IMR-90 (cell line): ENCODE data around the gene SLC24A3. TPM values are rescaled to one million over a fixed set of nuclear protein-coding genes. Genes with fewer than 3 reads are reported as not detected.

Experiments
- ATAC-seq: fragments of 200-7000 bp; cut with Tn5 transposase; 2 replicates; pipeline ENCODE4 v1.9.1; 2020; ENCODE audit warnings: low read depth, mild to moderate bottlenecking, moderate library complexity
- BruUV-seq: library from RNA; stranded (reverse); fragments of 400-500 nt; replicated peaks from 2 replicates; lab custom pipeline; 2021; lab: Mats Ljungman, UMichigan
- CTCF ChIA-PET: fragments of 300-600 bp; formaldehyde crosslinking; extraction: SDS; loops from one replicate; lab custom pipeline; 2021; ENCODE audit warnings: antibody characterized with exemption; lab: Yijun Ruan, JAX
- POLR2A ChIA-PET: fragments of 300-600 bp; sonication (Branson Sonifier 250); formaldehyde crosslinking; loops from one replicate; lab custom pipeline; 2022; ENCODE audit warnings: antibody characterized with exemption; ENCODE audit not compliant: unreplicated experiment; lab: Charles Lee
- DNase-seq: peaks from one replicate; pipeline ENCODE4 v3.0.0; 2013
- H2AFZ ChIP-seq: replicated peaks from 2 replicates; pipeline ENCODE3; 2013; ENCODE audit warnings: low read length, mild to moderate bottlenecking; ENCODE audit not compliant: poor library complexity
- H2AK5ac ChIP-seq: 2 replicates; pipeline ENCODE4 v1.6.1; 2013; ENCODE audit warnings: low read depth, low read length, inconsistent platforms
- H2AK9ac ChIP-seq: replicated peaks from 2 replicates; pipeline ENCODE3; 2013; ENCODE audit warnings: mild to moderate bottlenecking, low read depth, low read length, moderate library complexity; ENCODE audit not compliant: poor library complexity
- H2BK120ac ChIP-seq: 2 replicates; pipeline ENCODE4 v1.6.1; 2013; ENCODE audit warnings: low read depth, low read length, inconsistent platforms
- H2BK15ac ChIP-seq: 3 replicates; pipeline ENCODE4 v1.6.1; 2013; ENCODE audit warnings: low read depth, low read length, inconsistent platforms
- H2BK20ac ChIP-seq: 2 replicates; pipeline ENCODE4 v1.6.1; 2013; ENCODE audit warnings: low read depth, mild to moderate bottlenecking, inconsistent platforms, low read length, moderate library complexity
- H2BK5ac ChIP-seq: 2 replicates; pipeline ENCODE4 v1.6.1; 2013; ENCODE audit warnings: mild to moderate bottlenecking, low read depth, low read length, inconsistent platforms; ENCODE audit not compliant: poor library complexity, severe bottlenecking
- H3K14ac ChIP-seq: replicated peaks from 2 replicates; pipeline ENCODE4 v1.6.1; 2013; ENCODE audit warnings: low read depth, low read length, inconsistent platforms
- H3K18ac ChIP-seq: 2 replicates; pipeline ENCODE4 v1.6.1; 2013; ENCODE audit warnings: low read depth, low read length, control low read depth
- H3K23ac ChIP-seq: 2 replicates; pipeline ENCODE4 v1.6.1; 2013; ENCODE audit warnings: low read depth, low read length, inconsistent platforms
- H3K27ac ChIP-seq: 2 replicates; pipeline ENCODE4 v1.5.1; 2013; ENCODE audit warnings: mild to moderate bottlenecking, control low read depth, low read length; ENCODE audit not compliant: insufficient read depth
- H3K27me3 ChIP-seq: 2 replicates; pipeline ENCODE4 v1.6.1; 2013; ENCODE audit warnings: low read length; ENCODE audit not compliant: control insufficient read depth, insufficient read depth
- H3K36me3 ChIP-seq: 2 replicates; pipeline ENCODE4 v1.6.1; 2013; ENCODE audit warnings: low read length, mixed read lengths; ENCODE audit not compliant: control insufficient read depth, insufficient read depth
- H3K4ac ChIP-seq: 2 replicates; pipeline ENCODE4 v1.6.1; 2013; ENCODE audit warnings: low read depth, low read length, inconsistent platforms
- H3K4me1 ChIP-seq: 2 replicates; pipeline ENCODE4 v1.6.1; 2013; ENCODE audit warnings: low read length, mixed read lengths; ENCODE audit not compliant: control insufficient read depth, insufficient read depth
- H3K4me2 ChIP-seq: 2 replicates; pipeline ENCODE4 v1.6.1; 2013; ENCODE audit warnings: low read depth, mild to moderate bottlenecking, control low read depth, low read length, moderate library complexity
- H3K4me3 ChIP-seq: 2 replicates; pipeline ENCODE4 v1.5.1; 2013; ENCODE audit warnings: low read depth, mild to moderate bottlenecking, control low read depth, low read length, moderate library complexity; ENCODE audit not compliant: insufficient read depth
- H3K56ac ChIP-seq: 2 replicates; pipeline ENCODE4 v1.6.1; 2013; ENCODE audit warnings: low read length, inconsistent platforms; ENCODE audit not compliant: insufficient read depth; ENCODE audit errors: extremely low read depth
- H3K79me1 ChIP-seq, 2 experiments: 2 replicates each; pipeline ENCODE4 v1.6.1; 2013; ENCODE audit warnings: low read length in 2 of 2, inconsistent platforms in 1 of 2, low read depth in 1 of 2
- H3K9ac ChIP-seq: 2 replicates; pipeline ENCODE4 v1.6.1; 2013; ENCODE audit warnings: low read depth, low read length, control low read depth
- H3K9me1 ChIP-seq: 2 replicates; pipeline ENCODE4 v1.6.1; 2013; ENCODE audit warnings: low read length, inconsistent platforms; ENCODE audit not compliant: insufficient read depth
- H3K9me3 ChIP-seq: 2 replicates; pipeline ENCODE4 v1.6.1; 2013; ENCODE audit warnings: low read length; ENCODE audit not compliant: control insufficient read depth, insufficient read depth
- H4K20me1 ChIP-seq: 2 replicates; pipeline ENCODE4 v1.6.1; 2013; ENCODE audit warnings: low read length, inconsistent platforms; ENCODE audit not compliant: insufficient read depth
- H4K5ac ChIP-seq: 2 replicates; pipeline ENCODE4 v1.6.1; 2013; ENCODE audit warnings: mild to moderate bottlenecking, low read depth, low read length, control low read depth
- H4K8ac ChIP-seq, 2 experiments: 2 replicates each; pipeline ENCODE4 v1.6.1; 2013; ENCODE audit warnings: low read depth in 2 of 2, low read length in 2 of 2, control low read depth in 1 of 2, inconsistent platforms in 1 of 2
- H4K91ac ChIP-seq: 2 replicates; pipeline ENCODE4 v1.6.1; 2013; ENCODE audit warnings: low read depth, low read length, inconsistent platforms; ENCODE audit not compliant: insufficient read depth
- BHLHE40 ChIP-seq: fragments of 150-350 bp; IDR thresholded peaks from 2 replicates; pipeline ENCODE4 v1.6.1; 2016; ENCODE audit warnings: mild to moderate bottlenecking, low read depth, low read length
- CEBPB ChIP-seq: IDR thresholded peaks from 2 replicates; pipeline ENCODE4 v1.6.1; 2012; ENCODE audit warnings: low read depth, low read length, improper control_type of control experiment
- FOS ChIP-seq: fragments of 150-350 bp; IDR thresholded peaks from 2 replicates; pipeline ENCODE4 v1.6.1; 2016; ENCODE audit warnings: low read depth, low read length
- MAZ ChIP-seq: IDR thresholded peaks from 2 replicates; pipeline ENCODE4 v1.6.1; 2012; ENCODE audit warnings: low read depth, mild to moderate bottlenecking, low read length, improper control_type of control experiment, moderate library complexity, borderline replicate concordance
- MXI1 ChIP-seq: IDR thresholded peaks from 2 replicates; pipeline ENCODE4 v1.6.1; 2012; ENCODE audit warnings: low read depth, mild to moderate bottlenecking, low read length, moderate library complexity, borderline replicate concordance
- NFE2L2 ChIP-seq: fragments of 150-350 bp; IDR thresholded peaks from 2 replicates; pipeline ENCODE4 v1.6.1; 2016; ENCODE audit warnings: low read depth, mild to moderate bottlenecking, low read length
- POLR2A ChIP-seq: IDR thresholded peaks from 2 replicates; pipeline ENCODE4 v1.6.1; 2012; ENCODE audit warnings: mild to moderate bottlenecking, low read depth, low read length
- RAD21 ChIP-seq: IDR thresholded peaks from 2 replicates; pipeline ENCODE4 v1.6.1; 2012; ENCODE audit warnings: low read length, improper control_type of control experiment
- RCOR1 ChIP-seq: IDR thresholded peaks from 2 replicates; pipeline ENCODE4 v1.6.1; 2012; ENCODE audit warnings: mild to moderate bottlenecking, low read length, improper control_type of control experiment; ENCODE audit not compliant: insufficient replicate concordance
- RFX5 ChIP-seq: IDR thresholded peaks from 2 replicates; pipeline ENCODE4 v1.8.0; 2012; ENCODE audit warnings: low read depth, mild to moderate bottlenecking, low read length, moderate library complexity
- SMC3 ChIP-seq: fragments of 150-350 bp; IDR thresholded peaks from 2 replicates; pipeline ENCODE4 v1.6.1; 2016; ENCODE audit warnings: low read depth, mild to moderate bottlenecking, antibody characterized with exemption, low read length, moderate library complexity
- WGBS, 2 experiments: methylation state at CpG; one replicate each; pipeline versions ENCODE4 v1.1.5 to v1.1.7; 2013; ENCODE audit warnings: missing lambda C conversion rate in 2 of 2; ENCODE audit not compliant: insufficient read length in 1 of 2; ENCODE audit errors: extremely low coverage in 2 of 2; 5-methylcytosine and 5-hydroxymethylcytosine counted together
- dilution Hi-C: fragments of 300-500 bp; cut with HindIII; formaldehyde crosslinking; loops from one replicate; pipeline ENCODE4 v1.14.3; 2018; ENCODE audit warnings: low sequenced_read_pairs; ENCODE audit not compliant: unreplicated experiment
- in situ Hi-C: fragments of 300-500 bp; cut with MboI; formaldehyde crosslinking; loops from 3 replicates; pipeline ENCODE4 v1.14.3; 2019; ENCODE audit warnings: low sequenced_read_pairs, inconsistent platforms, mixed read lengths
- intact Hi-C: fragments of 100-400 bp; cut with micrococcal nuclease; formaldehyde crosslinking; loops from 2 replicates; pipeline ENCODE4 v1.10.0; 2022
- polyA plus RNA-seq, 3 experiments: library from polyadenylated mRNA; depleted of rRNA; stranded (reverse); fragments of >200 nt; gene quantifications; 2 replicates each; pipeline ENCODE4 v1.2.3, GENCODE V29; 2012; ENCODE audit warnings: low replicate concordance in 1 of 3
- total RNA-seq: library from RNA; depleted of rRNA; stranded (reverse); fragments of >200 nt; gene quantifications from 2 replicates; pipeline ENCODE4 v1.2.3, GENCODE V29; 2012
- TF ChIP-seq, protein P1 (sequence below): conservative IDR thresholded peaks from 2 replicates; pipeline ENCODE4 v1.5.1; 2012; ENCODE audit warnings: mild to moderate bottlenecking, low read depth, low read length, improper control_type of control experiment
- TF ChIP-seq, protein P2 (sequence below): fragments of 150-350 bp; IDR thresholded peaks from 2 replicates; pipeline ENCODE4 v1.6.1; 2017; ENCODE audit warnings: mild to moderate bottlenecking, antibody characterized with exemption, low read length, low read depth
- TF ChIP-seq, protein P3 (sequence below): fragments of 150-350 bp; IDR thresholded peaks from 2 replicates; pipeline ENCODE4 v1.6.1; 2016; ENCODE audit warnings: low read depth, mild to moderate bottlenecking, low read length, moderate library complexity, borderline replicate concordance

Gene SLC24A3
- total and polyA plus RNA-seq, 2 of the 4 experiments (the other 2 are of a cell fraction) = not detected

DNA sequence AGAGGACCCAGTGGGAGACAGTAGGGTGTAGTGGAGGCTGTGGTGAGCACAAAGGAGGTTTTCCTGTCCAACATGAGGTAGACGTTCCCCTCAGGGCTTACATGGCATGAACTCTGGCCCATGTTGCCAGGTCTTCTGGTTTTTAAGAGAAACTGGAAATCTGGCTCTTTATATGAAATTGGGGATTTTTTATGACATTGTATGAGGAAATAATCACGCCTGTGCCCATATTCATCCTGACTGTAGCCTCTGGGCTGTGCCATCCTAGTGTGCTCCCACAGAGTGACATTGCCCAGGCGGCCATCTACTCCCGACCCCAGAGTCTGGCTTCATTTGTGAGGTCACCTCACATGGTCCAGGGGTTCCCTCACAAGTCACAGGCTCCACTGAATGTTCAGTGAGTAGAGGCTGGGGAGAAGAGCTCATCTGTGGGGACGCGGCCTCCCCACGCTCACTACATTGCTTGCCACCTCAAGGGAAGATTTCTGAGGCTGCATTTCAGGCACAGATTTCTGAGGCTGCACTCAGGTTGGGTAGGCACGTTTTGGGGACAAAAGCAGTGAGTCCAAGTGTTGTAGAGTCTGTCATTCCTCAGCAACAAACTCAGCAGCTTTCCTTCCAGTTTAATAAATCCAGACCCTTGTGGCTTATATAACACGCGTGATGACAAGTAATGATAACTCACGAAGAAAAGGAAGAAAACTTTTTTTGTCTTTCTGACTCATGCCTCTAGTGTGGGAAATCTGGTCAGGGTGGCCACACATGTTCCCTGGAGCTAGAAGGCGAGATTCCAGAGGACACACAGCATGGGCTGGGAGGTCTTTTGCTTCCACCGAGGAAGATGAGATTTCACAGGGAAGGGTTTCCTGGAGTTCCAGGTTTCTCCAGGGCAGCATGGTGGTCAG lies 41.7 kb downstream of the SLC24A3 start:
- Histone ChIP-seq H3K36me3 (no peaks in the 10 kb centered on the region), H2AK9ac (no peak overlapping the region), H3K23ac (no peak overlapping the region), H3K27ac (no peak overlapping the region), H4K8ac (no peak overlapping the region), H3K56ac (no peak overlapping the region), H4K20me1 (no peaks in the 10 kb centered on the region), H3K79me1 (no peaks in the 10 kb centered on the region), H2AFZ (no peak overlapping the region), H3K18ac (no peak overlapping the region), H3K27me3 (no peaks in the 10 kb centered on the region), H3K4me2 (no peak overlapping the region), H3K9me1 (no peaks in the 10 kb centered on the region), H4K91ac (no peak overlapping the region), H4K5ac (no peak overlapping the region), H2BK20ac (no peak overlapping the region), H2BK15ac (no peak overlapping the region), H3K4me1 (no peaks in the 10 kb centered on the region), H3K4ac (no peak overlapping the region), H2BK120ac (no peak overlapping the region), H2BK5ac (no peak overlapping the region), H2AK5ac (no peak overlapping the region), H3K9me3 (peaks cover 3% of the 10 kb centered on the region; the same call in 1 of the 2 replicates), H3K14ac (no peak overlapping the region), H3K9ac (no peak overlapping the region), H3K4me3 (no peak overlapping the region)
- no TSS peak for BruUV-seq
- DNase-seq (no peak), ATAC-seq (no peak)
- in situ Hi-C loops (no loop called here), dilution Hi-C loops (no loop called here), intact Hi-C loops (no loop called here)
- CTCF ChIA-PET = interaction anchor here (0.6 kb wide), 1 partner anchor 10 kb away, joined by 3 read pairs; no protein-coding TSS in a partner anchor
- POLR2A ChIA-PET = no interaction called here
- TF ChIP-seq, protein P1, sequence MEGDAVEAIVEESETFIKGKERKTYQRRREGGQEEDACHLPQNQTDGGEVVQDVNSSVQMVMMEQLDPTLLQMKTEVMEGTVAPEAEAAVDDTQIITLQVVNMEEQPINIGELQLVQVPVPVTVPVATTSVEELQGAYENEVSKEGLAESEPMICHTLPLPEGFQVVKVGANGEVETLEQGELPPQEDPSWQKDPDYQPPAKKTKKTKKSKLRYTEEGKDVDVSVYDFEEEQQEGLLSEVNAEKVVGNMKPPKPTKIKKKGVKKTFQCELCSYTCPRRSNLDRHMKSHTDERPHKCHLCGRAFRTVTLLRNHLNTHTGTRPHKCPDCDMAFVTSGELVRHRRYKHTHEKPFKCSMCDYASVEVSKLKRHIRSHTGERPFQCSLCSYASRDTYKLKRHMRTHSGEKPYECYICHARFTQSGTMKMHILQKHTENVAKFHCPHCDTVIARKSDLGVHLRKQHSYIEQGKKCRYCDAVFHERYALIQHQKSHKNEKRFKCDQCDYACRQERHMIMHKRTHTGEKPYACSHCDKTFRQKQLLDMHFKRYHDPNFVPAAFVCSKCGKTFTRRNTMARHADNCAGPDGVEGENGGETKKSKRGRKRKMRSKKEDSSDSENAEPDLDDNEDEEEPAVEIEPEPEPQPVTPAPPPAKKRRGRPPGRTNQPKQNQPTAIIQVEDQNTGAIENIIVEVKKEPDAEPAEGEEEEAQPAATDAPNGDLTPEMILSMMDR = no peak
- no peak for TF ChIP-seq CEBPB
- no peak for TF ChIP-seq MAZ
- no peak for TF ChIP-seq RCOR1
- TF ChIP-seq BHLHE40 = no peak
- TF ChIP-seq RFX5 = no peak
- no peak for TF ChIP-seq NFE2L2
- no peak for TF ChIP-seq SMC3
- TF ChIP-seq, protein P2, sequence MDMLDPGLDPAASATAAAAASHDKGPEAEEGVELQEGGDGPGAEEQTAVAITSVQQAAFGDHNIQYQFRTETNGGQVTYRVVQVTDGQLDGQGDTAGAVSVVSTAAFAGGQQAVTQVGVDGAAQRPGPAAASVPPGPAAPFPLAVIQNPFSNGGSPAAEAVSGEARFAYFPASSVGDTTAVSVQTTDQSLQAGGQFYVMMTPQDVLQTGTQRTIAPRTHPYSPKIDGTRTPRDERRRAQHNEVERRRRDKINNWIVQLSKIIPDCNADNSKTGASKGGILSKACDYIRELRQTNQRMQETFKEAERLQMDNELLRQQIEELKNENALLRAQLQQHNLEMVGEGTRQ = no peak
- TF ChIP-seq FOS = no peak
- no peak for TF ChIP-seq POLR2A
- TF ChIP-seq RAD21 = no peak
- TF ChIP-seq, protein P3, sequence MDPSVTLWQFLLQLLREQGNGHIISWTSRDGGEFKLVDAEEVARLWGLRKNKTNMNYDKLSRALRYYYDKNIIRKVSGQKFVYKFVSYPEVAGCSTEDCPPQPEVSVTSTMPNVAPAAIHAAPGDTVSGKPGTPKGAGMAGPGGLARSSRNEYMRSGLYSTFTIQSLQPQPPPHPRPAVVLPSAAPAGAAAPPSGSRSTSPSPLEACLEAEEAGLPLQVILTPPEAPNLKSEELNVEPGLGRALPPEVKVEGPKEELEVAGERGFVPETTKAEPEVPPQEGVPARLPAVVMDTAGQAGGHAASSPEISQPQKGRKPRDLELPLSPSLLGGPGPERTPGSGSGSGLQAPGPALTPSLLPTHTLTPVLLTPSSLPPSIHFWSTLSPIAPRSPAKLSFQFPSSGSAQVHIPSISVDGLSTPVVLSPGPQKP = no peak
- no peak for TF ChIP-seq MXI1
- WGBS, 2 experiments = 60% methylated on average over 1 of the region's 13 CpGs; no CpG with 5 or more reads in 1 of the 2 experiments
